LoVo (cell line): ENCODE results near the gene CSGALNACT2.
A peak's percentile ranks its signal among the peaks of the same experiment; 100 is the strongest.
"Not testable (repeated sequence)": the region's sequence is repeated elsewhere in the genome, so short reads cannot be mapped to it uniquely, and the experiment has no call there.

Source experiments
- DNase-seq: peaks from one replicate; pipeline ENCODE4 v3.0.0-alpha.2; 2016; ENCODE audit warnings: low spot score

CSGALNACT2 gene

GRCh38 chr10:43138021-43138756 is at the start of gene CSGALNACT2:
TSS of gene CSGALNACT2 (plus strand) at chr10:43138445. CDS start at chr10:43155150, 16,705 bp downstream.
- DNase-seq, result peak; percentile 87

DNA sequence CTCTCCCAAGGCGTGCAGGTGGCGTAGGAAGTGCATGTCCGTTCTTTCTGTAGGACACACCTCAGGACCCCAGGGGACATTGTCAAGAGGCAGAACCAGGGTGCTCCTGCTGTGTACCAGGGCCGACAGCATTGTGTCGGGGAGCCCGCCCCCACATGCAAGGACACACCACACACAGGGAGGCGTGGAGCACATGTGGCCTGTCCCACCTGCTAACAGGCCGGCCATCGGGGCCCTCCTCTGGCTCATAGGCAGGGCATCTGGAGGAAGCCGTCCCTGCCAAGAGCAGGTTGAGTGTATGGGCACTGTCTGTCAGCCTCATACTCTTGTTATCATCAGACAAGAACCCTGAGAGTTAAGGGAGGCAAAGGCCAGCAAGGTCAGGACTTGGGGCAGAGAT is 48.7 kb upstream of the CSGALNACT2 start:
- DNase-seq, result no peak

DNA sequence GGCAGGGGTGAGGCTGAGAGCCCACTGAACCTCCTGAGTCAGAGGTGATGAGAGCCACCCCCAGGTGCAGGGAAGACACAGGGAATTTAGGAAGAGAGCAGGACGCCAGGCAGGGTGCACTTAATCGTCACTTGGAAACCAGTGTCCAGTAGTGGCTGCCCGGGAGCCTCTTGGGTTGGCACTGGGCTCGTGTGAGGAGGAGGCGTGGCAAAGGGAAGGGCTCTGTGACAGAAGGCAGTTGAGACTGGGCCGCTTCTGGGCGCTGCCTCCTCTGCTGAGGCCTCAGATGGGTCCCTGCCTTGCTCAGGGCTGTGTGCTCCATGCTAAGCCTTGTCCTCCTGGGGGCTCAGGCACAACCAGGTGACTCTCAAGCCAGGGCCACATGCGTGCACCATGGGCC is 48.1 kb upstream of the CSGALNACT2 start:
- no peak for DNase-seq

DNA sequence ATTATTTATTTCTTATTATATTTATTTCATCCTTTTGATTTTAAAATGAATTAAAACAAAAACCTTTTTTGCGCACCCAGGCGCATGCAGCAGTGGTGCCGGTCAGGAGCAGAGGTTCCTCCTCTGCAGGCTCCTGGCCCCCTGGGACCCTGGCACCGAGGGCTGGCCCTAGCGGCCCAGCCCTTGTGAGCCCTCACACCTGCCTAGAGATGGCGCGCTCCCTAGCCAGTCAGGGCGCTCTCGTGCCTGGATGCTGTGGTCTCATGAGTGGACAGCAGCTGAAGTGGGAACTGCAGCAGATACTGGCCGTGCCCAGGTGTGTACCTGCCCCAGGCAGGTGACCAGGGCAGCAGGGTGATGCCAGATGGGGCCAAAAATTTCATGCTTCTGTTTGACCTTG is 47.6 kb upstream of the CSGALNACT2 start:
- DNase-seq, result no peak

DNA sequence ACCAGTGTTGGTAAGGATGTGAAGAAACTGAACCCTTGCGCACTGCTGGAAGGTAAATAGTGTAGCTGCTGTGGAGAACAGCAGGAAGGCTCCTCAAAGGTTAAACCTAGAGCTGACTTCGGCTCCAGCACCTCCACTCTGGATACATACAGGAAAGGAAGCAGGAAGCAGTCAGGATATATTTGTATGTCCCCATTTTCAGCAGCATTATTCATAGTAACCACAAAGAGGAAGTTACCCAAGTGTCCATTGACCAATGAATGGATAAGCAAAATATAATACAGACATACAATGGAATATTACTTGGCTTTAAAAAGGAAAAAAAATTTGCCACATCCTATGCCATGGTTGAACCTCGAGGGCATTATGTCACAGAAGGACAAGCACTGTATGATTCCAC is 46.4 kb upstream of the CSGALNACT2 start:
- no peak for DNase-seq

DNA sequence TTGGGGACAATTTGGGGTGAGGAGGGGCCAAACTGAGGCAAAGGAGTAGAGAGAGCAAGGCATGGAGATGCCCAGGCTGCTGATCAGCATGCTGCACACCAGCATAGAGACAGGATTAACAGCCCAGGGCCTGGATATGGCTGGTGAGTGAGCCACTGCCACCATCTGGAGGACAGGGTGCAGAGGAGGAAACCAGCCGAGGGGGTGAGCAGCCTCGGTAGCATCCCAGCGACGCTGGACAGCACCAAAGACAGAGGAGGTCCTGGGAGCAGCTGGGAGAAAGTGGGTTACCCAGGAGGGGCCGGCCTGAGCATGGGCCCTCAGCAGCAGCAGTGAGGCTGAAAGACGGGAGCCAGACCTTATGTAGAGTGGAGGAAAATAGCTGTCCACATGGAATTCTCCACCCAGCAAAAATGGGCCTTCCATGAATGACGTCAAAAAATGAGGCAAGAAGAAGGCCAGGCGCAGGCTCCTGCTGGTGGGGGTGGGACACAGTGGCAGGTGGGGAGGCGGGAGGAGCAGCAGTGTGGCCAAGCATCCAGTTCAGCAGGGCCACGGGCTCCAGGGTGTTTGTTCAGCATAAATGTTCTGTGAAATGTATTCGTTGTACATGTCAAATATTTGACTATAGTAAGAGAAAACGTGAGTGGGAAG is 44.7 kb upstream of the CSGALNACT2 start:
- DNase-seq, result no peak

DNA sequence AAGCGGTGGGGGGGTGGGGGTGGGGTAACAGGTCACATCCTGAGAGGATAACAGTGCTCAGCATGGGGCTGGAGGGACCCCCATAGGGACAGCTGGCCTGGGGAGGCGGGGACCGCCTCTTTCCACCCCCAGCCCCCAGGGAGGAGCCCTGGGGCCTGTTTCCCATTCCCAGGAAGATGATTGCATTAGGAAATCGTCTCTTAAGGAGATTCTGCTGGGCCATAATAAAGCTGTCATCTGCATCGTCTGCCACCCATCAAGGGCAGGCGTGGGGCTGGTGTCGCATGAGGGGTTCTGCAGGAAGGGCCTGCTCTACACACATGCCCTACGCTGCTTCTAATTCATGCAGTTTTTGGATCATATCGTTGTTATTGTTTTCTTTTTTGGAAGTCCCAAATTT is 44.2 kb upstream of the CSGALNACT2 start:
- no peak for DNase-seq

DNA sequence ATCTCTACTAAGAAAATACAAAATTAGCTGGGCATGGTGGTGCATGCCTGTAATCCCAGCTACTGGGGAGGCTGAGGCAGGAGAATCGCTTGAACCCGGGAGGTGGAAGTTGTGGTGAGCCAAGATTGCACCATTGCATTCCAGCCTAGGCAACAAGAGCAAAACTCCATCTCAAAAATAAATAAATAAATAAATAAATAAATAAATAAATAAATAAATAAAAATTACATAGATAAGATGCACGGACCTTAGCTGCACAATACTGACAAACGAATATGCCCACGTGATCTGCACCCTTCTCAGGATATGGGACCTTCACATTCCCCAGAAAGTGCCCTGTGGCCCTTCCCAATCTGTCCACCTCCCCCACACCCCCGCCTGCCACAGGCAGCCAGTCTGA is 38.9 kb upstream of the CSGALNACT2 start:
- DNase-seq, result not testable (repeated sequence)

DNA sequence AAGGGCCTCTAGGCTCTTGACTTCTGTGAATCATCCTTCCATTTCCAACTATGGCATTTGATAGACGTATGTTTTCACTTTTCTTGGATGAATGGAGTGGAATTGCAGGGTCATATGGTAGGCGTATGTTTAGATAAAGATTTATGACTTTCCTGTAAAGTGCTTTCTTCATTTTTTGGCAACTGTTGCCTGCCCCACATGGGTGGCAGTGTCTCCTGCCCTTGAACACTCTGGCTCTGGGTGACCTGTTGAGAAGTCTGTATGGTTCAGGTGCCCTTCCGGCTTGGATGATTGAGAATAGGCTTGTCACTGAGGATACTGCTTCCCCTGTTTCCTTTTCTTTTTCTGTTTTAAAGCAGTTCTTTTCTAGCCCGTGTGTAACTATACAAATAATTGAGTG is 38.3 kb upstream of the CSGALNACT2 start:
- no peak for DNase-seq

- no peak for DNase-seq
These were observed 37.9 kb upstream of the CSGALNACT2 start for GRCh38 chr10:43100366-43100765.

GRCh38 chr10:43102063-43102828 is 36.0 kb upstream of the CSGALNACT2 start:
- DNase-seq, result no peak

GRCh38 chr10:43105102-43105955 is 32.9 kb upstream of the CSGALNACT2 start:
- DNase-seq, result peak; percentile 63

- no peak for DNase-seq
These were observed 32.4 kb upstream of the CSGALNACT2 start for GRCh38 chr10:43105956-43106229.

DNA sequence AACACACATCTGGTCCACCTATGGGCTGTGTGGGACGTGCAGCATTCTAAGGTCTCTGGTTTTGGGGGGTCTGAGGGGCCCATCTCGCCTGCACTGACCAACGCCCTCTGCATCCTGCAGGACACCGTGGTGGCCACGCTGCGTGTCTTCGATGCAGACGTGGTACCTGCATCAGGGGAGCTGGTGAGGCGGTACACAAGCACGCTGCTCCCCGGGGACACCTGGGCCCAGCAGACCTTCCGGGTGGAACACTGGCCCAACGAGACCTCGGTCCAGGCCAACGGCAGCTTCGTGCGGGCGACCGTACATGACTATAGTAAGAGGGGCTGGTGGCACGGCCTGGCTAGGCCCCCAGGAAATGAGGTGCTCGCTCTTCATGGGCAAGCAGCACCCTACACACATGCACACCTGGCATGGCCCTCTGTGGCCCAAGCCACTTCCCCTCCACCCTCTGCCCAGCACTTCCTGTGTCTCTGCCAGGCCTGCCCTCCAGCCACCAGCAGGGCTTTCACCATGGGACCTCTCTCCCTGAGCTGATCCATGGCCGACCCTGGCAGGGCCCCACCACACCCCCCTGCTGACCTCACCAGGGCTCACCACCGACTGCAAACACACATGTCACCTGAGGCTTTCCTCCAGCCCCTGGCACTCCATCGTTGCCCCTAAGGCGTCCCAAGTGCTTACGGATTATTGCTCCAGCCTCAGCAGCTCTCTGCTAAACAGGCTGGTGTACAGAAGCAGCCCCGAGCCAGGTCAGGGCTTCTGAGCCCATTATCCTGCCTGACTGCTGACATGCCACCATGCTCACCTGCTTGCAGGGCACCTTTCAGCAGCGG is 31.8 kb upstream of the CSGALNACT2 start:
- DNase-seq, result no peak

DNA sequence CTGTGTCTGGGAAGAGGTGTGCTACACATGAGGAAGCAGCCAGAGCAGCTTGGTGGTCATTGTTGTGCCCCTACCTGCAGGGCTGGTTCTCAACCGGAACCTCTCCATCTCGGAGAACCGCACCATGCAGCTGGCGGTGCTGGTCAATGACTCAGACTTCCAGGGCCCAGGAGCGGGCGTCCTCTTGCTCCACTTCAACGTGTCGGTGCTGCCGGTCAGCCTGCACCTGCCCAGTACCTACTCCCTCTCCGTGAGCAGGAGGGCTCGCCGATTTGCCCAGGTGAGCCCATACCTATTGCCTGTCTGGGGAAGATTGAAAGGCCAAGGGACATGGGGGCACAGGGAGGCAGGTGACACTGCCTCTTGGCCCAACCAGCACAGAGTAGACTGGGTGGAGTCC is 29.3 kb upstream of the CSGALNACT2 start:
- no peak for DNase-seq

DNA sequence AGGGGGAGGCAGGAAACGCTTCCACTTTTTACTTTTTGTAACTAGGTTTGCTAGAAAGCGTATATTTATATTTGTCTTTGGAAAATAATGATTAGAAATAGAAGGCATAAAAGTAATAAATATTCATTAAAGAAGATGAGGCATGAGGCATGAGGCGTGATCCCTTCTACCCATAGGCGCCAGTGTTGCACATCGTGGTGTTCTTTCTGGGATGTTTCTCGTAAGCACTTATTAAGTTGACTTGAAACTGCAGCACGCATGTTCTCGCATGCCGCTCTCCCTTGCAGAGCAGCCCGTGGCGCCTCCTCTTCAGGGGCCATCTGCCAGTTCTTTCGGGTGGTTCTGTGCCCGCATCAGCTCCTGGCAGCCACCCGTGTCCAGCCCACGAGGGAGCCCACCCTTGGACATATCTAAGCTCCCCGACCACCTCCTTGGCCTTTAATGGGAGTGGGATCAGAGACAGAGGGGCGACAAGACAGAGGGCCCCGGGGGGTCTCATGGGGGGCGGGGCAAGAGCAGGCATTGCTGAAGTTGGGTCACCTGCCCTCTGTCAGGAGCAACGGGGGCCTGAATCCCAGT is 28.5 kb upstream of the CSGALNACT2 start:
- no peak for DNase-seq

DNA sequence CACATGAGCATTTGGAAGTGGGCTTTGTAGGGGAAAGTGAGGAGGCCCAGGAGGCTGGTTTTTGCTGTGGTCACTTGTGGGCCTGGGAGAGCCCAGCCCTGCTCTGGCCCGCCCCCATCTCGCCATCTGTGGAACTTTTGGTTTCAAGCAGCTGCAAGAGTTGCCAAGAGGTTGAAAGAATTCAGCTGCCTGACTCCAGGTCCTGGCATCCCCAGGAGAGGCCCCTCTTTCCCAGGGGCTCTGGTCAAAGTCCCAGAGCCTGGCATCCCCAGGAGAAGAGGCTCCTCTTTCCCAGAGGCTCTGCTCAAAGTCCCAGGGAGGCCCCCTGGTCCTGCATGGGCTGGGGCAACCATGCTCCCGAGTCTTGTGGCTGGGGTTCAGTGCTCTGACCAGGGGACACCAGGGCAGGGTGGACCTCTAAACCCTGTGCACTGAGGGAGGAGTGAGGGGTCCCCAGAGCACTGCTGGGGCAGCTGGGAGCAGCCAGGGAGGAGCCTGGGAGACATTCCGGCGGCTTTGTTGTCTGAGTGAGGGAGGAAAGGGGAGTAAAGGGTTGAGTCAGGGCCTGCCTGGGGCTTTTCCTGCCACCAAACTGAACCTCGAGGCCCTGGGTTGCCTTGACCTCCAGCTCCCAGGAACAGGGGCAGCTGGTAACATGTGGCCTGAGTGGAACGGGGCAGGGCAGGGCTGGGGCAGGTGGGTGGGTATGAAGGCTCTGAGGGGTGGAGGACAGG is 27.7 kb upstream of the CSGALNACT2 start:
- no peak for DNase-seq

DNA sequence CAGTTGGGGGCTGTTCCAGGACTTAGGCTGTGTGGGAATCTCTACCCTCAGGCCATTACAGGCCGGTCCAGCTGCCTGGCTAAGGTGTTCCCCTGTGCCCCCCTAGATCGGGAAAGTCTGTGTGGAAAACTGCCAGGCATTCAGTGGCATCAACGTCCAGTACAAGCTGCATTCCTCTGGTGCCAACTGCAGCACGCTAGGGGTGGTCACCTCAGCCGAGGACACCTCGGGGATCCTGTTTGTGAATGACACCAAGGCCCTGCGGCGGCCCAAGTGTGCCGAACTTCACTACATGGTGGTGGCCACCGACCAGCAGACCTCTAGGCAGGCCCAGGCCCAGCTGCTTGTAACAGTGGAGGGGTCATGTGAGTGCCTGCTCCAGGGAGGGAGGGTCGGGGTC is 27.1 kb upstream of the CSGALNACT2 start:
- no peak for DNase-seq

DNA sequence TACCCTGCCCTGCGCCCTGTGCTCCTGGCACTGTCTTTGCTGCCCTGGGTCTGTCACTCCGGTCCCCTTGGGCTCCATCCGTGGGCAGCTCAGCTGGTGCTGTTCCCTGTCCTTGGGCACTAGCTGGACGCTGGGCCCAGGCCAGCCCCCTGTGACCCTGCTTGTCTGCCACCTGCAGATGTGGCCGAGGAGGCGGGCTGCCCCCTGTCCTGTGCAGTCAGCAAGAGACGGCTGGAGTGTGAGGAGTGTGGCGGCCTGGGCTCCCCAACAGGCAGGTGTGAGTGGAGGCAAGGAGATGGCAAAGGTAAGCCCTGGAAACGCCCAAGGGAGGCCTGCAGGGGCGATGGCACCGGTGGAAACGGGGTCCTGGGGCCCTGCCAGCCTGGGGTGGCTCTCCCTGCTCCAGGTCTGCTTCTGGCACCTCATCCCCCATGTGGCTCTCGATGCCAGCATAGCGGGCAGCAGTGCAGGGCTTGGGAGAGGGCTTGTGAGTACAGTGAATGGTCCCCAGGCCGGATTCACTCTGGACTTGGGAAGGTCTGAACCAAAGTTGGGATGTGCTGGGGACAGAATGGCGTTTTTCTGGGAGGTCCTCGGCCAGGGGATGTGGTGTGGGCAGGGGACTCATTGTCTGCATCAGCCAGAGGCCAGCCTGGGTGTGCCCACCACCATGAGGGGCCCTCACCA is 26.2 kb upstream of the CSGALNACT2 start:
- no peak for DNase-seq

- no peak for DNase-seq
These were observed 25.7 kb upstream of the CSGALNACT2 start for GRCh38 chr10:43112608-43112961.
